Omental fat pad (tissue), 4 donors: Measurements from ENCODE around the gene MAIP1. TPM values are rescaled to one million over a fixed set of nuclear protein-coding genes. Genes with fewer than 3 reads are reported as not detected.

Source experiments
- ATAC-seq: fragments of 150-250 bp; one replicate; pipeline ENCODE4 v1.9.1; 2016; ENCODE audit warnings: mild to moderate bottlenecking, moderate library complexity; ENCODE audit not compliant: low FRiP score
- DNase-seq: peaks from one replicate; pipeline ENCODE4 v3.0.0-alpha.2; 2019; ENCODE audit warnings: low spot score
- CTCF ChIP-seq, 3 donors: fragments of 450-650 bp; IDR thresholded peaks; one replicate each; pipeline ENCODE4 v1.5.1; 2016 to 2017; ENCODE audit warnings: antibody characterized with exemption in 3 of 3, mild to moderate bottlenecking in 3 of 3, moderate library complexity in 2 of 3
- total RNA-seq, 4 donors: library from RNA; depleted of rRNA; stranded (reverse); fragments of >200 nt; gene quantifications; one replicate each; pipeline ENCODE4 v1.1.0, GENCODE V29; 2016

The MAIP1 gene
- total RNA-seq, 4 donors from 2014 or later: 10.2 to 21.7 (median 20.0) TPM

GRCh38 chr2:199985625-199986207 lies 30.3 kb downstream of the MAIP1 start:
- DNase-seq (no peak), ATAC-seq (no peak)
- no peak for TF ChIP-seq CTCF (IDR thresholded peaks at IDR 0.05)

- no peak for DNase-seq
- ATAC-seq: no peak
- TF ChIP-seq CTCF (IDR thresholded peaks at IDR 0.05): no peak
Measured at GRCh38 chr2:199987586-199987985, 32.2 kb downstream of the MAIP1 start.

GRCh38 chr2:199988151-199988550 lies 32.8 kb downstream of the MAIP1 start:
- no peak for TF ChIP-seq CTCF (IDR thresholded peaks at IDR 0.05)
- ATAC-seq (peak; percentile 40), DNase-seq (no peak)

- TF ChIP-seq CTCF (IDR thresholded peaks at IDR 0.05): no peak
- DNase-seq: no peak
Measured at GRCh38 chr2:199989822-199990221, 34.4 kb downstream of the MAIP1 start.

GRCh38 chr2:199991691-199992090 lies 36.3 kb downstream of the MAIP1 start:
- no peak for ATAC-seq
- TF ChIP-seq CTCF (IDR thresholded peaks at IDR 0.05): no peak
- DNase-seq: no peak

More at GRCh38 chr2:199989822-199990221, 34.4 kb downstream of the MAIP1 start:
- ATAC-seq: no peak

- no peak for TF ChIP-seq CTCF (IDR thresholded peaks at IDR 0.05)
- DNase-seq (no peak), ATAC-seq (no peak)
Measured at GRCh38 chr2:199992296-199992695, 36.9 kb downstream of the MAIP1 start.

- ATAC-seq (no peak), DNase-seq (no peak)
- TF ChIP-seq CTCF (IDR thresholded peaks at IDR 0.05): no peak
Measured at GRCh38 chr2:199994371-199994770, 39.0 kb downstream of the MAIP1 start.
